Epithelial cell of proximal tubule (primary cell): ENCODE data around the gene RMDN2. TPM values are rescaled to one million over a fixed set of nuclear protein-coding genes. Genes with fewer than 3 reads are reported as not detected.
A peak's percentile ranks its signal among the peaks of the same experiment; 100 is the strongest.

Experiments used
- DNase-seq: peaks from one replicate; pipeline ENCODE4 v3.0.0-alpha.2; 2011; ENCODE audit warnings: low read depth
- H3K4me3 ChIP-seq: 2 replicates; pipeline ENCODE4 v1.5.1; 2011; ENCODE audit warnings: low read depth, mild to moderate bottlenecking, low read length
- total RNA-seq: library from RNA; depleted of rRNA; stranded (reverse); fragments of >200 nt; gene quantifications from 2 replicates; pipeline ENCODE4 v1.2.3, GENCODE V29; 2015
- TF ChIP-seq, protein P1 (sequence below): conservative IDR thresholded peaks from 2 replicates; pipeline ENCODE4 v1.5.1; 2012; ENCODE audit warnings: low read depth, mild to moderate bottlenecking, low read length

The RMDN2 gene
- total RNA-seq, 1 donor from 2014 or later: 2.8 TPM

DNA sequence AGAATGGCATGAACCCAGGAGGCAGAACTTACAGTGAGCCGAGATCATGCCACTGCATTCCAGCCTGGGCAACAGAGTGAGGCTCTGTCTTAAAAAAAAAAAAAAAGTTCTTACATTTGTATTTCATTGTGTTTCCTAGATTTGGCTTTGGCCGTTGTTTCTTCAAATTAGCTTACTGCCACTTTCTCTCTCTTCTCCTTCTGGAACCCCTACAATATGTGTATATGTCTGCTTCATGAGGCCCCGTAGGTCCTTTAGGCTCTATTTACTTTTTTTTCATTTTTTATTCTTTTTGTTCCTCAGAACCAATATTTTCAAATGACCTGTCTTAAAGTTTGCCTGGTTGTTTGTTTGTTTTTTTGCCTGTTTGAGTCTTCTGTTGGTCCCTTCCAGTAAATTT is 41.2 kb downstream of the RMDN2 start:
- TF ChIP-seq, protein P1, sequence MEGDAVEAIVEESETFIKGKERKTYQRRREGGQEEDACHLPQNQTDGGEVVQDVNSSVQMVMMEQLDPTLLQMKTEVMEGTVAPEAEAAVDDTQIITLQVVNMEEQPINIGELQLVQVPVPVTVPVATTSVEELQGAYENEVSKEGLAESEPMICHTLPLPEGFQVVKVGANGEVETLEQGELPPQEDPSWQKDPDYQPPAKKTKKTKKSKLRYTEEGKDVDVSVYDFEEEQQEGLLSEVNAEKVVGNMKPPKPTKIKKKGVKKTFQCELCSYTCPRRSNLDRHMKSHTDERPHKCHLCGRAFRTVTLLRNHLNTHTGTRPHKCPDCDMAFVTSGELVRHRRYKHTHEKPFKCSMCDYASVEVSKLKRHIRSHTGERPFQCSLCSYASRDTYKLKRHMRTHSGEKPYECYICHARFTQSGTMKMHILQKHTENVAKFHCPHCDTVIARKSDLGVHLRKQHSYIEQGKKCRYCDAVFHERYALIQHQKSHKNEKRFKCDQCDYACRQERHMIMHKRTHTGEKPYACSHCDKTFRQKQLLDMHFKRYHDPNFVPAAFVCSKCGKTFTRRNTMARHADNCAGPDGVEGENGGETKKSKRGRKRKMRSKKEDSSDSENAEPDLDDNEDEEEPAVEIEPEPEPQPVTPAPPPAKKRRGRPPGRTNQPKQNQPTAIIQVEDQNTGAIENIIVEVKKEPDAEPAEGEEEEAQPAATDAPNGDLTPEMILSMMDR: no peak
- DNase-seq: no peak
- no peak overlapping the region for H3K4me3 ChIP-seq

DNA sequence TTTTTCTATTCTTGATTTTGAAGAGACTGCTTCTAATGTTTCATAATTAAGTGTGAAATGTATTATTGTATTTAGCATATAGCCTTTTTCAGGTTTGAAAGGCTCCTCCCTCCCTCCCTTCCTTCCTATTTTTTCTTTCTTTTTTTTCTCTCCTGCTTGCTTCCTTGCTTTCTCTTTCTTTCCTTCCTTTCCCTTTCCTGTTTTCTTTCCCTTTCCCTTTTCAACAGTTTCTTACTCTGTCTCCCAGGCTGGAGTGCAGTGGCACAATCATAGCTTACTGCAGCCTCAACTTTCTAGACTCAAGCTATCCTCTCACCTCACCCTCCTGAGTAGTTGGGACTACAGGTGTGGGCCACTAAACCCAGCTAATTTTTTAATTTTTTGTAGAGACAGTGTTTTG is 44.6 kb downstream of the RMDN2 start:
- no peak for DNase-seq
- TF ChIP-seq, protein P1: no peak
- H3K4me3 ChIP-seq: no peak overlapping the region

DNA sequence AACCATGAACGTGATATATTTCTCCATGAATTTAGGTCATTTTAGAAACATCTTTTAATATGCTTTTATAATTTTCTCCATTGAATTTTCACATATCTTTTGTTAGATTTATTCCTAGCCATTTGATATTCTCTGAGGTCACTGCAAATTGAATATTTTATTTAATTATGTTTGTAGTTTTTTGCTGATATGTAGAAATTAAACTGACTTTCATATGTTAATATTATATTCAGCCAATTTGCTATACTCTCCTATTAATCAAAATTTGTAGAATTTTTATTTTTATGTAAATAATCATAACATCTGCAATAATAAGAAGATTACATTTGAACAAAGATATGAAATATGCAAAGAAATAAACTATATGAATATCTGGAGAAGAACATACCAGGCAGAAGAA is 46.9 kb downstream of the RMDN2 start:
- no peak for DNase-seq
- no peak overlapping the region for H3K4me3 ChIP-seq
- TF ChIP-seq, protein P1: no peak

DNA sequence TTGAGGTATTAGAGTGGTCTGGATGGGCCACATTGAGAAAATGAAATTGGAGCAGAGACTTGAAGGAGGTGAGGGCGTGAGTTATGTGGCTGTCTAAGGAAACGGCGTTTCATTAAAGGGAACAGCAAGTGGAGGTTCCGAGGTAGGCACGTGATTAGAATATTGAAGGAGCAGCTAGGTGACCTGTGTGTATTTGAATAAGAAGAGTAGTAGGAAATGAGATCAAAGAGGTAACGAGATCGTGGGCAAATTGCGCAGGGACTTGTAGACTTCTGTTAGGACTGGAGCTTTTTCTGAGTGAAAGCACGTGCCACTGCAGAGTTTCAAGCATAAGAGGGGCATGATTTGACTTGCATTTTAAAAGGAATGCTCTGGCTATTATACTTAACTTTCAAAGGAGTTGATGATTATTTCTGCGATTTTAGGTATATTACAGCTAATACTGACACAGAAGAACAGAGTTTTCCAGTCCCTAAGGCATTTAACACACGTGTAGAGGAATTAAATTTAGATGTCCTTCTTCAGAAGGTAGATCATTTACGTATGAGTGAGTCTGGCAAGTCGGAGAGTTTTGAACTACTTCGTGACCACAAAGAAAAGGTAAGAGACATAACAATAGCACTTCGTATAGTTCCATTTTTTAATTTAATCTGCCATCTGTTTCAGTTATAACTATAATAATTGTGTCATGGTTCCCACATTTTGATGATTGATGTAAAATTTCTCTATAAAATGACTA is 48.7 kb downstream of the RMDN2 start:
- H3K4me3 ChIP-seq: no peak overlapping the region
- DNase-seq: no peak
- TF ChIP-seq, protein P1: no peak

DNA sequence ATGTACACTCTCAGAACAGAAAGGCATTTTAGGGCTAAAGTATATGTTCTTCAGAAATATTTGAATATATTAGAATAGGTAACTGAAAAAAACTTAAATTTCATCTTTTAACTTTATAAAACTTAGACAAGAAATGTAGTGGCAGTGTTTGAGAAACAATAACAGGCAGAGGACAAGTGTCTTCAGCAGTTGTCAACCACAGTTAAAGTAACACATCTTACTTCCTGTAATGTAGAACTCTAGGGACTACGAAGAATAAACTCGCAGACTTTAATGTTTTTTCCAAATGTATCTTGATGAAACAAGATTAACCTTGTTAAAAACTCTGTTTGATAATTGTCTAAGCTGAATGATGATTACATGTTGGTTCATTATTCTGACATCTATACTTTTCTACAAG is 50.7 kb downstream of the RMDN2 start:
- DNase-seq: no peak
- TF ChIP-seq, protein P1: no peak
- H3K4me3 ChIP-seq: no peak overlapping the region

DNA sequence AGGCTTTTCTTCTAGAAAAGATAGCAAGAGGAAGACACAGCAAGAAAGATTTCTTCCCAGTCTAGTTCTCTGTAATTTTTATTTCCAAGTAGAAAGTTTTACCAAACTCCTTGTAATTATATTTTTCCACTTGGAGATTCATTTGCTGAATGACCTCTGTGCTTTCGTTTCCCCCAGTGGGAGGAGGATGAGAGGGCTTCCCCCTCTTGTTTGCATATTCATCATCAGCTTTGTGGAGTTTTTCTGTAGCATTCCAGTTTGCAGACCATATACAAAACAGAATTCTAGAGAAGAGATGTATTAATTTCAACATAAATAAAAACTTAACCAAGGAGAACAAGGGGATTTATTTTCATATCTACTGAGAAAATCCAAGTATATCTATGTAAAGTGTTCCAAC is 51.3 kb downstream of the RMDN2 start:
- TF ChIP-seq, protein P1: no peak
- no peak for DNase-seq
- H3K4me3 ChIP-seq: no peak overlapping the region

DNA sequence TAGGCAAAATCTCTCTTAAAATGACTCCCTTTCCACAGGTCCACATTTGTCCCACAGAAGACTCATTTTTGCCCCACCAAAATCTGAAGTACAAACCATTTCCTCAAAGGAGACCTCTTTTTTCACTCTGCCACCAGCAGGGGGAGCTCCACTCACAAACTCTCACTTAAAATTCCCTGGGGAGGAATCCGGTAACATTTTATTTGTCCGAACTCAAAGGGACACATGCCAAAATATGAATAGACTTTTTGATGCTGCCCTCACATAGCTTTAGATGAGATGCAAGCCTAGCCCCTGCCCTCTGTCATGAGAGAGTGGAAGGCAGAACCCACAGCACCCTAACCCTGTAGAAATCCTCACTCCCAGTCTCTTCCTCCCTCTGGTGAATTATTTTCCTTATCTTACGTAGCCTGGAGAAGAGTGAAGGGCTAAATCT is 57.1 kb downstream of the RMDN2 start:
- TF ChIP-seq, protein P1: peak; percentile 90
- peak overlapping the region; percentile 38 for H3K4me3 ChIP-seq
- DNase-seq: no peak
